Lung (tissue), 12 donors: Measurements from ENCODE around the gene TOX2. TPM values are rescaled to one million over a fixed set of nuclear protein-coding genes. Genes with fewer than 3 reads are reported as not detected.

Experiments
- ATAC-seq: fragments of 200-7000 bp; cut with Tn5 transposase; one replicate; pipeline ENCODE4 v1.9.1; 2020; ENCODE audit warnings: moderate number of reproducible peaks; ENCODE audit not compliant: insufficient read depth, low FRiP score
- DNase-seq, 3 donors: peaks; one replicate each; pipeline ENCODE4 v3.0.0-alpha.2; 2013 to 2017
- H3K27ac ChIP-seq, 2 donors: one replicate each; pipeline ENCODE4 v1.5.1; 2013; ENCODE audit warnings: mild to moderate bottlenecking in 2 of 2, moderate library complexity in 2 of 2, control low read depth in 1 of 2, inconsistent platforms in 1 of 2, low read depth in 1 of 2, low read length in 1 of 2
- H3K27me3 ChIP-seq, 3 donors: one replicate each; pipeline ENCODE4 v1.5.1; 2013; ENCODE audit warnings: low read length in 2 of 3; ENCODE audit not compliant: control insufficient read depth in 3 of 3, insufficient read depth in 3 of 3
- H3K36me3 ChIP-seq, 4 donors: one replicate each; pipeline ENCODE4 v1.5.1; 2013; ENCODE audit warnings: low read length in 4 of 4, mild to moderate bottlenecking in 1 of 4, moderate library complexity in 1 of 4; ENCODE audit not compliant: control insufficient read depth in 4 of 4, insufficient read depth in 4 of 4
- H3K4me1 ChIP-seq, 5 donors: one replicate each; pipeline ENCODE4 v1.5.1; 2013; ENCODE audit warnings: low read length in 5 of 5, mild to moderate bottlenecking in 2 of 5, moderate library complexity in 1 of 5; ENCODE audit not compliant: control insufficient read depth in 5 of 5, insufficient read depth in 5 of 5
- H3K4me3 ChIP-seq: one replicate; pipeline ENCODE4 v1.5.1; 2013; ENCODE audit warnings: mild to moderate bottlenecking, control low read depth, moderate library complexity
- H3K9ac ChIP-seq, 2 donors: one replicate each; pipeline ENCODE4 v1.5.1; 2013; ENCODE audit warnings: low read length in 2 of 2, control low read depth in 1 of 2; ENCODE audit not compliant: insufficient read depth in 1 of 2
- H3K9me3 ChIP-seq, 4 donors: one replicate each; pipeline ENCODE4 v1.5.1; 2013; ENCODE audit warnings: low read length in 3 of 4, mild to moderate bottlenecking in 1 of 4, moderate library complexity in 1 of 4; ENCODE audit not compliant: control insufficient read depth in 4 of 4, insufficient read depth in 3 of 4
- WGBS, 2 donors: extraction: QIAGEN DNeasy Blood & Tissue Kit; methylation state at CpG; one replicate each; pipeline ENCODE4 v1.1.7; 2013; 5-methylcytosine and 5-hydroxymethylcytosine counted together
- polyA plus RNA-seq, 2 donors: library from polyadenylated mRNA; stranded (reverse); fragments of 200-250 nt; gene quantifications; one replicate each; pipeline ENCODE4 v1.2.1, GENCODE V29; 2013
- total RNA-seq, 2 donors: library from RNA; depleted of rRNA in 1 of 2; stranded (reverse); fragments of >200 nt in 1 of 2; gene quantifications; one replicate each; pipeline ENCODE4 v1.2.1, GENCODE V29; 2014 to 2021
- TF ChIP-seq, protein P1 (sequence below): IDR thresholded peaks from 2 replicates; pipeline ENCODE4 v1.5.1; 2012; ENCODE audit warnings: mild to moderate bottlenecking; ENCODE audit errors: control extremely low read depth, extremely low read depth
- donor health status: control.
- donor health status: control.
- donor health status: Bipolar disorder and iron deficiency.
- donor health status: healthy.
- donor health status: DM: yes; HTN: yes; CAD: no.

The TOX2 gene
- total and polyA plus RNA-seq, 4 donors, result 12.0 to 25.5 (median 16.6) TPM

GRCh38 chr20:44011251-44011940 is 96.7 kb downstream of the TOX2 start:
- Histone ChIP-seq H3K4me3 (no peak overlapping the region), H3K27ac (no peak overlapping the region), H3K27me3 (no peaks in the 10 kb centered on the region), H3K9ac (no peak overlapping the region), H3K36me3 (peaks cover 0 to 13% (median 6%) of the 10 kb centered on the region in 4 donors), H3K4me1 (peaks cover 0 to 17% (median 5%) of the 10 kb centered on the region in 5 donors), H3K9me3 (no peaks in the 10 kb centered on the region)
- ATAC-seq (no peak), DNase-seq (no peak)
- TF ChIP-seq, protein P1, sequence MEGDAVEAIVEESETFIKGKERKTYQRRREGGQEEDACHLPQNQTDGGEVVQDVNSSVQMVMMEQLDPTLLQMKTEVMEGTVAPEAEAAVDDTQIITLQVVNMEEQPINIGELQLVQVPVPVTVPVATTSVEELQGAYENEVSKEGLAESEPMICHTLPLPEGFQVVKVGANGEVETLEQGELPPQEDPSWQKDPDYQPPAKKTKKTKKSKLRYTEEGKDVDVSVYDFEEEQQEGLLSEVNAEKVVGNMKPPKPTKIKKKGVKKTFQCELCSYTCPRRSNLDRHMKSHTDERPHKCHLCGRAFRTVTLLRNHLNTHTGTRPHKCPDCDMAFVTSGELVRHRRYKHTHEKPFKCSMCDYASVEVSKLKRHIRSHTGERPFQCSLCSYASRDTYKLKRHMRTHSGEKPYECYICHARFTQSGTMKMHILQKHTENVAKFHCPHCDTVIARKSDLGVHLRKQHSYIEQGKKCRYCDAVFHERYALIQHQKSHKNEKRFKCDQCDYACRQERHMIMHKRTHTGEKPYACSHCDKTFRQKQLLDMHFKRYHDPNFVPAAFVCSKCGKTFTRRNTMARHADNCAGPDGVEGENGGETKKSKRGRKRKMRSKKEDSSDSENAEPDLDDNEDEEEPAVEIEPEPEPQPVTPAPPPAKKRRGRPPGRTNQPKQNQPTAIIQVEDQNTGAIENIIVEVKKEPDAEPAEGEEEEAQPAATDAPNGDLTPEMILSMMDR, result no peak
- 83 to 85% methylated on average over 10 of the region's 10 CpGs for WGBS, 2 donors

- Histone ChIP-seq H3K9ac (no peak overlapping the region), H3K27ac (no peak overlapping the region), H3K4me3 (no peak overlapping the region), H3K9me3 (no peaks in the 10 kb centered on the region), H3K4me1 (peaks cover 0 to 17% (median 5%) of the 10 kb centered on the region in 5 donors), H3K36me3 (peaks cover 0 to 7% (median 2%) of the 10 kb centered on the region in 4 donors), H3K27me3 (no peaks in the 10 kb centered on the region)
- ATAC-seq, result no peak
- DNase-seq, result no peak
- TF ChIP-seq, protein P1, result no peak
- WGBS, 2 donors, result 92 to 95% methylated on average over 4 of the region's 4 CpGs
These were observed 98.0 kb downstream of the TOX2 start for GRCh38 chr20:44012466-44013226.

GRCh38 chr20:44014807-44015732 is 100.4 kb downstream of the TOX2 start:
- TF ChIP-seq, protein P1, result no peak
- 52 to 55% methylated on average over 17 of the region's 17 CpGs for WGBS, 2 donors
- DNase-seq, result peak; percentile 81 to 91 (median 89)
- ATAC-seq, result no peak
- peaks cover 0 to 30% (median 11%) of the 10 kb centered on the region in 5 donors for H3K4me1 ChIP-seq
- H3K36me3 ChIP-seq, result no peaks in the 10 kb centered on the region
- H3K9ac ChIP-seq, result no peak overlapping the region
- H3K27me3 ChIP-seq, result no peaks in the 10 kb centered on the region
- no peak overlapping the region for H3K4me3 ChIP-seq
- no peaks in the 10 kb centered on the region for H3K9me3 ChIP-seq
- peak overlapping the region in 1 of 2 donors; percentile 39 for H3K27ac ChIP-seq
